ENCODE measurements around the gene PRKCB.

GRCh38 chr16:23968176-23968575, 132.4 kb downstream of the PRKCB start:
- TF ChIP-seq CTCF (conservative IDR thresholded peaks at IDR 0.05; ENCODE audit: low read length): no peak
- TF ChIP-seq EZH2phosphoT487 (IDR thresholded peaks at IDR 0.05; ENCODE audit: borderline replicate concordance): no peak
